ENCODE measurements around the gene POLL.

POLL gene

GRCh38 chr10:101585841-101586240 is 2.2 kb downstream of the POLL start:
- no peak overlapping the region for H2AFZ ChIP-seq
- TF ChIP-seq, protein P1, sequence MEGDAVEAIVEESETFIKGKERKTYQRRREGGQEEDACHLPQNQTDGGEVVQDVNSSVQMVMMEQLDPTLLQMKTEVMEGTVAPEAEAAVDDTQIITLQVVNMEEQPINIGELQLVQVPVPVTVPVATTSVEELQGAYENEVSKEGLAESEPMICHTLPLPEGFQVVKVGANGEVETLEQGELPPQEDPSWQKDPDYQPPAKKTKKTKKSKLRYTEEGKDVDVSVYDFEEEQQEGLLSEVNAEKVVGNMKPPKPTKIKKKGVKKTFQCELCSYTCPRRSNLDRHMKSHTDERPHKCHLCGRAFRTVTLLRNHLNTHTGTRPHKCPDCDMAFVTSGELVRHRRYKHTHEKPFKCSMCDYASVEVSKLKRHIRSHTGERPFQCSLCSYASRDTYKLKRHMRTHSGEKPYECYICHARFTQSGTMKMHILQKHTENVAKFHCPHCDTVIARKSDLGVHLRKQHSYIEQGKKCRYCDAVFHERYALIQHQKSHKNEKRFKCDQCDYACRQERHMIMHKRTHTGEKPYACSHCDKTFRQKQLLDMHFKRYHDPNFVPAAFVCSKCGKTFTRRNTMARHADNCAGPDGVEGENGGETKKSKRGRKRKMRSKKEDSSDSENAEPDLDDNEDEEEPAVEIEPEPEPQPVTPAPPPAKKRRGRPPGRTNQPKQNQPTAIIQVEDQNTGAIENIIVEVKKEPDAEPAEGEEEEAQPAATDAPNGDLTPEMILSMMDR (IDR thresholded peaks at IDR 0.05), result no peak

DNA sequence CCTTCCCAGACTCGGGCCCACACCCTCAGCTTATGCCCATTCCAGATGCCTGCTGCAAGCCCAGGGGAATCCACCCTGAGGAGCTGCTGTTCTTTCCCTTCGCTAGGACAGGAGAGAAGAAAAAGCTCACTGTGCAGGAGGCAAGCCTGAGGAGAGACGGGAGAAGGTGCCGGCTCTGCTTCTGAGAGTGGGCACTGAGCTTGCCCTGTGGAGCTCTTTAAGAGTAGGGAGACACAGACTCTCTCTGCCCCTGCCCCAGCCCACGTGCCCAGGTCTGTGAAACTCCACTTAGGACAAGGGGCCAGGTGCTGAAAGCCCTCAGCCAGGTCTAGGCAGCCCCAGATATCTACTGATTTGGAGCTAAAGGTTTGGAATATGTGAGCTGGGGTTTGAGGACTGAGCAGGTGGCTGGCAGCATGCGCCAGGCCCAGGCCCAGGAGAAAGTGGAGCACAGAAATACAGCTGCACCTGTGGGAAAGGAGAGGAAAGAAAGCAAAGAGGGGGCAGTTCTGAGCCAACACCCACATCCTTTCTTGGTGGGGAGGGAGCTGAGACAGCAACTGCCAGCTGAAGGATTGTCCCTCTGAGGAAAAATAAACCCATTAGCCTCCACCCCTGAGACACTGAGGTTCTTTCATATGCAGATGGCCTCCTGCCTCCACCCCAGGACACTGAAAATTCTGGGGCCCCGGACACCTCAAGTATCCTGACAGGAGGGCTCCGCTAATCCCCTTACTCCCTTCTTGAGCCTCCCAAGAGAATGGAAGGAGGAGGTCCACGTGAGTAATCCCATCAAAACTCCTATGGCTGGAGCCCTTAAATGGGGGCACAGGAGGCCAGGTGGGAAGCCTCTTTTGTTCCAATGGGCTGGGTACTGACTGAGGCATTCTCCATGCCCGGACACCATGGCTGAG is 7.3 kb downstream of the POLL start:
- TF ChIP-seq, protein P1 (IDR thresholded peaks at IDR 0.05), result no peak
- Histone ChIP-seq H2AFZ (no peak overlapping the region), H3K4me1 (no peaks in the 10 kb centered on the region), H3K27me3 (ENCODE audit: control insufficient read depth, insufficient read depth, low read length) (no peaks in the 10 kb centered on the region), H3K9me3 (ENCODE audit: control insufficient read depth, low read length) (no peaks in the 10 kb centered on the region), H3K9ac (no peak overlapping the region), H3K79me2 (no peaks in the 10 kb centered on the region), H3K36me3 (ENCODE audit: control insufficient read depth, insufficient read depth, low read length) (no peaks in the 10 kb centered on the region), H3K4me3 (ENCODE audit: low read depth, low read length) (no peak overlapping the region), H3K27ac (no peak overlapping the region), H3K4me2 (ENCODE audit: low read length) (no peak overlapping the region)

More at GRCh38 chr10:101585841-101586240, 2.2 kb downstream of the POLL start:
- peaks cover 22% of the 10 kb centered on the region for H3K79me2 ChIP-seq
- H3K4me1 ChIP-seq, result peaks cover 5% of the 10 kb centered on the region
- H3K27ac ChIP-seq, result no peak overlapping the region
- H3K36me3 ChIP-seq (ENCODE audit: control insufficient read depth, insufficient read depth, low read length), result no peaks in the 10 kb centered on the region
- no peak overlapping the region for H3K9ac ChIP-seq
- no peak overlapping the region for H3K4me3 ChIP-seq (ENCODE audit: low read depth, low read length)
- H3K4me2 ChIP-seq (ENCODE audit: low read length), result no peak overlapping the region
- no peaks in the 10 kb centered on the region for H3K27me3 ChIP-seq (ENCODE audit: control insufficient read depth, insufficient read depth, low read length)
- H3K9me3 ChIP-seq (ENCODE audit: control insufficient read depth, low read length), result no peaks in the 10 kb centered on the region

GRCh38 chr10:101579516-101579870 is 8.6 kb downstream of the POLL start:
- Histone ChIP-seq H3K4me1 (no peaks in the 10 kb centered on the region), H3K9me3 (ENCODE audit: control insufficient read depth, low read length) (no peaks in the 10 kb centered on the region), H3K79me2 (no peaks in the 10 kb centered on the region), H2AFZ (no peak overlapping the region), H3K27ac (no peak overlapping the region), H3K36me3 (ENCODE audit: control insufficient read depth, insufficient read depth, low read length) (no peaks in the 10 kb centered on the region), H3K4me2 (ENCODE audit: low read length) (no peak overlapping the region), H3K4me3 (ENCODE audit: low read depth, low read length) (no peak overlapping the region), H3K9ac (no peak overlapping the region), H3K27me3 (ENCODE audit: control insufficient read depth, insufficient read depth, low read length) (no peaks in the 10 kb centered on the region)
- TF ChIP-seq, protein P1 (IDR thresholded peaks at IDR 0.05), result no peak

DNA sequence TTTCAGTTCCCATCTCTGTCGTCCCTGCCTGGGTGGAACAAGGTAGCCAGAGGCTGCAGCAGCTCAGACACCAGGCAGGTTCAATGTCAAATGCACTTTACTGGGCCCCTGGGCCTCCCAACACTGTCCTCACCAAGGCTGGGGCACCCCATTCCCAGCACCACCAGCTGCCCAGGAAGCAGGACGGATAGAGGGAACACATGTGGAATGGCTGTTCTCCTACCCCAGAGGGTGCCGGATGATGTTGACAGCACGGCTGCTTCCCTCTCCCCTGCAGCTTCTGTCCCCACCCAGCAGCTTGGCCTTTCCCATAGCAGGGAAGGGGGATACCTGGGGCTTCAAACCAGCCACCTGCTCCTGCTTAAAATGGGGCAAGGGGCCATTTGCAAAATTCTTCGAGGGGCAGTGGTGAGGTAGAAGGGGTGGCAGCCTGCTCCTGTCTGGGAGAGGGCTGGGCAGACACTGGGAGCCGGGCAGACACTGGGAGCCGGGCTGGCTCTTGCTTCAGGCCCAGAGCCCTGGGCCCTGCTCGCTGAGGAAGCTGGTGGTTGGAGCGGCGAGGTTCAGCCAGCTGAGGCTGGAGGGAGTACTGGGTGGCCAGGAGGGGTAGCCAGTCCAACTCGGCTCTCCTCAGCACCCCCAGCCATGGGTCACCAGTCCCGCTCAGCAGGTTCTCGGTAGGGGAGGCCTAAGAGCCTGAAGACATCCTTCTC is 9.1 kb downstream of the POLL start:
- Histone ChIP-seq H3K36me3 (ENCODE audit: control insufficient read depth, insufficient read depth, low read length) (no peaks in the 10 kb centered on the region), H3K4me1 (no peaks in the 10 kb centered on the region), H3K9ac (no peak overlapping the region), H2AFZ (no peak overlapping the region), H3K27ac (no peak overlapping the region), H3K27me3 (ENCODE audit: control insufficient read depth, insufficient read depth, low read length) (no peaks in the 10 kb centered on the region), H3K4me2 (ENCODE audit: low read length) (no peak overlapping the region), H3K4me3 (ENCODE audit: low read depth, low read length) (no peak overlapping the region), H3K79me2 (no peaks in the 10 kb centered on the region), H3K9me3 (ENCODE audit: control insufficient read depth, low read length) (no peaks in the 10 kb centered on the region)
- TF ChIP-seq, protein P1 (IDR thresholded peaks at IDR 0.05), result no peak
